GM21360 (cell line): ENCODE results near the gene GGPS1.
"Not testable (repeated sequence)": the region's sequence is repeated elsewhere in the genome, so short reads cannot be mapped to it uniquely, and the experiment has no call there.

Experiments
- ATAC-seq: cut with Tn5 transposase; IDR thresholded peaks from one replicate; pipeline ENCODE4 v1.9.1; 2021; ENCODE audit warnings: mild to moderate bottlenecking, moderate library complexity; ENCODE audit not compliant: unreplicated experiment

Gene GGPS1

DNA sequence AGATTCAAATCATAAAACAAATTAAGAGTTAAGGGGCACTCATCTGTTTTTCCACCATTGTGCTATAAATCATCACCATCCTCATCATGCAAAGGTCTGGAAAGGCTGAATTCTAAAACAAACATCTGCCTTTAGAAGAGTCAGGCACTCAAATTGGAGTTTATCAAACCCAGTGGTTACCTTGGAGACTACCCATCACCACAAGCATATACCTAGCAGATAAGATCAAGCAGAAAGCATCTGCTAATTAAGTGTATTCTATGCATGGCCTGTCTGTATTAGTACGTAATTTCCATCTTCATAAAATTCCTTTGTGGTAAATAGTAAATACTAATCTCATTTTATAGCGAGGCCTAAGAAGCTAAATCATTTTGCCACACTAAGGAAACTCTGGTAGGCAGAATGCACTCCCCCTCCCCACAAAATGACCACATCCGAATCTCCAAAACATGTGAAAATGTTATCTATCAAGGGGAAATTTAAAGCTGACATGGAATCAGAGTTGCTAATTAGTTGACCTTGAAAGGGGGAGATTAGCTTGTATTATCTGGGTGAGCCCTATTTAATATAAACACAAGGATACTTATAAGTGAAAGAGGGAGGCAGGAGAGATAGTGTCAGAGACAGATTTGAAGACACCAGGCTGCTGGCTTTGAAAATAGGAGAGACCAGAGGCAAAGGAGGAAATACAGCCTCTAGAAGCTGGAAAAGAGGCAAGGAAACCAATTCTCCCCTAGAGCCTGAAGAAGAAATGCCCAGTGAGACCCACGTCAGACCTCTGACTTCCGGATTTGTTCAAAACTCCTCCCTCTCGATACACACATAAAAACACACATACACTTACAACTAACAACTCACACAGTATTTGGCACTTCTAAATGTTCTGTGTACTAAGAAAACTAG, 23.6 kb upstream of the GGPS1 start:
- ATAC-seq = no peak

- no peak for ATAC-seq
Observed at GRCh38 chr1:235307158-235308124, 20.9 kb upstream of the GGPS1 start.

DNA sequence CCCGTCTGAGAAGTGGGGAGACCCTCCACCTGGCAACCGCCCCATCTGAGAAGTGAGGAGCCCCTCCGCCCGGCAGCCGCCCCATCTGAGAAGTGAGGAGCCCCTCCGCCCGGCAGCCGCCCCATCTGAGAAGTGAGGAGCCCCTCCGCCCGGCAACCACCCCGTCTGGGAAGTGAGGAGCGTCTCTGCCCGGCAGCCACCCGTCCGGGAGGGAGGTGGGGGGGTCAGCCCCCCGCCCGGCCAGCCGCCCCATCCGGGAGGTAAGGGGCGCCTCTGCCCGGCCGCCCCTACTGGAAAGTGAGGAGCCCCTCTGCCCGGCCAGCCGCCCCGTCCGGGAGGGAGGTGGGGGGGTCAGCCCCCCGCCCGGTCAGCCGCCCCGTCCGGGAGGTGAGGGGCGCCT, 19.2 kb upstream of the GGPS1 start:
- ATAC-seq = not testable (repeated sequence)

- ATAC-seq = no peak
Observed at GRCh38 chr1:235313262-235313661, 15.1 kb upstream of the GGPS1 start.

GRCh38 chr1:235313931-235314678, 14.3 kb upstream of the GGPS1 start:
- ATAC-seq = no peak

- no peak for ATAC-seq
Observed at GRCh38 chr1:235315173-235315572, 13.2 kb upstream of the GGPS1 start.

DNA sequence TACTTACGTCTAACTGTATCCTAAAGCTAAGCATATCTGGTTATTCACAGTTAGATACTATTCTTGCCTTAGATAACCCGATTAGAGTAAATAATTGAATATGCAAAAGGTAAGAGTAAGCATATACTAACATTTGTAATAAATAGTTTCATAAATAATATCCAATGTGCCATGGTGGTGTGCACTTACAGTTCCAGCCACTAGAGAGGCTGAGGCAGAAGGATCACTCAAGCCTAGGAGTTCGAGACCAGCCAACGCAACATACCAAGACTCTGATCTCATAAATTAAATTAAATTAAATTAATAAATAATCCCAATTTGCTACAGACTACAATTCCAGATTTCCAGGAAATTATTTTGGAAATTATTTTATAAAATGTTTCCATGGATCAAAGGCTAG, 12.6 kb upstream of the GGPS1 start:
- ATAC-seq = no peak

- ATAC-seq = no peak
Observed at GRCh38 chr1:235317168-235317567, 11.2 kb upstream of the GGPS1 start.

- no peak for ATAC-seq
Observed at GRCh38 chr1:235319255-235319654, 9.1 kb upstream of the GGPS1 start.

DNA sequence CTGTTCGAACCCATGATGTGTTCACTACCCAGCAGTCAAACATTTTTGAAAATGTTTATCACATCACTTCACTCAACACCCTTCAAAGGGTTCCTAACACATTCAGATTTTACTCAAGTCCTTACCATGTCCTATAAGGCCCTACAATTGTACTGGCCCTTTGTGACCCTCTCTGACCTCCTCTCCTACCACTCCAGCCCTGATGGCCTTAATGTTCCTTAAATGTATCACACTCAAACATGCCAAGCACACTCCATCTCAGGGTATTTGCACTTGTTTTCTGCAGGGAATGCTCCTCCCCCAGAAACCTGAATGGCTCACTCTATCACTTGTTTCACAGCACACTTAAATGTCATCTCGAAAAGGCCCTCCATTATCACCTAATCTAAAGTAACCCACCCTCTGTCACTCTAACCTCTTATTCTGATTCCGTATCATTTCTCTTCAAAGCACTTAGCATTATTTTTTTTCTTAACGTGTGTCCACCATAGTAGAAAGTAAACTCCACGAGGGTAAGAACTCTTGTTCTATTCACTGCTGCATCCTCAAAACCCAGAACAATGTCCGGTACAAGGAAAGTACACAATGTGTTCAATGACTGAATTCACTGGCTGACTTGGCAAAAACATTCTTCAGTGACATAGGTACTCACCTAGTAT, 7.7 kb upstream of the GGPS1 start:
- no peak for ATAC-seq

- ATAC-seq = no peak
Observed at GRCh38 chr1:235324296-235324695, 4.1 kb upstream of the GGPS1 start.

DNA sequence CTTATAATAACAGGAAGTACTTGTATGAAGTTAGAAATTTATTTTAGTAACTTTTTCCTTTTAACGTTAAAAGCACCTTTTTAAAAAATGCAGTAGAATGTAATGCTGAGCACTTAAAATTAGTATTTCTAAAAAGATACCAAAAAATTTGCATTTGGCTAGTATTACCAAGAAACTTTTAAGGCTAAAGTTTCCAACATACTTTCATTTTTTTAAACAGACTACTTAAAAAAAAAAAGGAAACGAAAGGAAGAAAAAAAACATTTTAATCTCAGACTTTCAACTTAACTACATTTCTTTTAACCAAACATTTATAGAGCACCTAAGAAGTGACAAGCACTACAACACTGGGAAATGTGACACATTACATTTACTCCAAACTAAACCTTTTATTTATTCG, 3.2 kb upstream of the GGPS1 start:
- no peak for ATAC-seq

- no peak for ATAC-seq
Observed at GRCh38 chr1:235325854-235326253, 2.5 kb upstream of the GGPS1 start.

- no peak for ATAC-seq
Observed at GRCh38 chr1:235326719-235327558, 1.4 kb upstream of the GGPS1 start.

GRCh38 chr1:235327559-235328270, 655 bp upstream of the GGPS1 start, which contains the start of gene ARID4B:
Gene ARID4B (minus strand): TSS chr1:235328179. CDS start chr1:235326919, 1,260 bp downstream.
- peak; percentile 9 for ATAC-seq

- peak; percentile 34 for ATAC-seq
Observed at GRCh38 chr1:235329139-235329902, 951 bp downstream of the GGPS1 start.

GRCh38 chr1:235330918-235331285, 2.5 kb downstream of the GGPS1 start:
- no peak for ATAC-seq

- no peak for ATAC-seq
Observed at GRCh38 chr1:235331401-235331800, 3.0 kb downstream of the GGPS1 start.
